Endothelial cell of umbilical vein (primary cell): ENCODE data around the gene SLC25A27. TPM values are rescaled to one million over a fixed set of nuclear protein-coding genes. Genes with fewer than 3 reads are reported as not detected.

Experiments used
- BruUV-seq: library from RNA; stranded (reverse); fragments of 400-500 nt; replicated peaks from 2 replicates; lab custom pipeline; 2021; lab: Mats Ljungman, UMichigan
- CTCF ChIA-PET: fragments of 300-600, 350-600 bp; sonication (Branson Sonifier 250); formaldehyde crosslinking; loops from one replicate; lab custom pipeline; 2021; ENCODE audit warnings: antibody characterized with exemption, inconsistent platforms; lab: Charles Lee
- POLR2A ChIA-PET: fragments of 300-600, 350-600 bp; sonication (Branson Sonifier 250); formaldehyde crosslinking; loops from one replicate; lab custom pipeline; 2021; ENCODE audit warnings: antibody characterized with exemption, inconsistent platforms; lab: Charles Lee
- DNase-seq: peaks from one replicate; pipeline ENCODE4 v3.0.0-alpha.2; 2011; ENCODE audit warnings: low read depth, low spot score
- FAIRE-seq: peaks from 2 replicates; lab custom pipeline; 2011; peaks lifted over from hg19 to GRCh38; lab: Jason Lieb, UNC
- H2AFZ ChIP-seq: 2 replicates; pipeline ENCODE4 v1.6.0; 2012; ENCODE audit warnings: low read depth, low read length, control low read depth, inconsistent platforms
- H3K27ac ChIP-seq: 2 replicates; pipeline ENCODE4 v1.5.1; 2011; ENCODE audit warnings: low read depth, mild to moderate bottlenecking, control low read depth, low read length, moderate library complexity; ENCODE audit not compliant: insufficient read depth
- H3K27me3 ChIP-seq, 2 experiments: 2 replicates each; pipeline versions ENCODE4 v1.6.0 to v1.6.1; 2011; ENCODE audit warnings: low read length in 2 of 2, mixed read lengths in 1 of 2; ENCODE audit not compliant: control insufficient read depth in 2 of 2, insufficient read depth in 2 of 2
- H3K36me3 ChIP-seq, 2 experiments: 2 replicates in 1 of 2; 3 replicates in 1 of 2; pipeline ENCODE4 v1.5.1; 2011; ENCODE audit warnings: low read length in 2 of 2, mild to moderate bottlenecking in 1 of 2, moderate library complexity in 1 of 2; ENCODE audit not compliant: control insufficient read depth in 2 of 2, insufficient read depth in 2 of 2; ENCODE audit errors: extremely low read depth in 1 of 2
- H3K4me1 ChIP-seq: 3 replicates; pipeline ENCODE4 v1.5.1; 2011; ENCODE audit warnings: mild to moderate bottlenecking, low read length; ENCODE audit not compliant: control insufficient read depth, insufficient read depth; ENCODE audit errors: extremely low read depth
- H3K4me2 ChIP-seq: 2 replicates; pipeline ENCODE4 v1.6.1; 2011; ENCODE audit warnings: low read length, control low read depth, mixed read lengths; ENCODE audit not compliant: insufficient read depth
- H3K4me3 ChIP-seq, 3 experiments: fragments of 200-600 bp in 1 of 3; sonication (generic), shearing (Covaris generic) in 1 of 3; replicated peaks in 1 of 3; 2 replicates each; pipeline ENCODE4 v1.5.1; 2011 to 2016; ENCODE audit warnings: control low read depth in 3 of 3, low read length in 3 of 3, mild to moderate bottlenecking in 2 of 3, inconsistent platforms in 1 of 3, low read depth in 1 of 3, moderate library complexity in 1 of 3; ENCODE audit not compliant: insufficient read depth in 1 of 3
- H3K79me2 ChIP-seq: 2 replicates; pipeline ENCODE4 v1.6.0; 2012; ENCODE audit warnings: low read length, inconsistent platforms; ENCODE audit not compliant: control insufficient read depth, insufficient read depth
- H3K9ac ChIP-seq: replicated peaks from 2 replicates; pipeline ENCODE3; 2011; ENCODE audit warnings: low read length, control low read depth; ENCODE audit not compliant: insufficient read depth; ENCODE audit errors: extremely low read depth
- H3K9me1 ChIP-seq: replicated peaks from 3 replicates; pipeline ENCODE4 v1.6.0; 2011; ENCODE audit warnings: mild to moderate bottlenecking, low read length; ENCODE audit not compliant: control insufficient read depth, insufficient read depth; ENCODE audit errors: extremely low read depth
- H3K9me3 ChIP-seq: replicated peaks from 2 replicates; pipeline ENCODE4 v1.5.1; 2012; ENCODE audit warnings: low read length, inconsistent platforms; ENCODE audit not compliant: control insufficient read depth, insufficient read depth
- H4K20me1 ChIP-seq: replicated peaks from 2 replicates; pipeline ENCODE3; 2011; ENCODE audit warnings: mild to moderate bottlenecking, low read length; ENCODE audit not compliant: control insufficient read depth, insufficient read depth; ENCODE audit errors: extremely low read depth
- CTCF ChIP-seq, 2 donors: IDR thresholded peaks; 1 replicate in 1 of 2; 2 replicates in 1 of 2; pipeline ENCODE4 v1.5.1; 2011; ENCODE audit warnings: low read length in 2 of 2, mild to moderate bottlenecking in 2 of 2, moderate library complexity in 2 of 2, control low read depth in 1 of 2, inconsistent platforms in 1 of 2, low read depth in 1 of 2; ENCODE audit not compliant: insufficient read depth in 1 of 2; ENCODE audit errors: extremely low read depth in 1 of 2
- EZH2 ChIP-seq: IDR thresholded peaks from 2 replicates; pipeline ENCODE4 v1.6.1; 2012; ENCODE audit warnings: borderline replicate concordance, low read depth, mild to moderate bottlenecking, moderate library complexity, low read length, inconsistent platforms; ENCODE audit not compliant: severe bottlenecking
- FOS ChIP-seq: IDR thresholded peaks from 2 replicates; pipeline ENCODE4 v1.6.1; 2011; ENCODE audit warnings: mild to moderate bottlenecking, low read length, moderate library complexity, borderline replicate concordance; ENCODE audit not compliant: insufficient read depth
- GATA2 ChIP-seq: IDR thresholded peaks from 2 replicates; pipeline ENCODE4 v1.7.0; 2011; ENCODE audit warnings: low read depth, mild to moderate bottlenecking, moderate library complexity, mixed read lengths, low read length; ENCODE audit not compliant: insufficient read length, insufficient read depth
- MAX ChIP-seq: IDR thresholded peaks from 2 replicates; pipeline ENCODE4 v1.6.1; 2011; ENCODE audit not compliant: insufficient read depth, insufficient read length
- MYC ChIP-seq: IDR thresholded peaks from one replicate; pipeline ENCODE4 v1.6.1; 2011; ENCODE audit warnings: mild to moderate bottlenecking, low read depth, low read length
- POLR2A ChIP-seq: IDR thresholded peaks from 2 replicates; pipeline ENCODE4 v1.6.1; 2012; ENCODE audit warnings: low read depth, mild to moderate bottlenecking, control low read depth, low read length
- POLR2AphosphoS5 ChIP-seq: IDR thresholded peaks from 2 replicates; pipeline ENCODE4 v1.6.1; 2012; ENCODE audit warnings: low read depth, mild to moderate bottlenecking, control low read depth, low read length, moderate library complexity; ENCODE audit not compliant: insufficient read depth
- dilution Hi-C: fragments of 300-500 bp; cut with MboI; formaldehyde crosslinking; loops from one replicate; pipeline ENCODE4 v1.15.0; 2019; ENCODE audit warnings: low sequenced_read_pairs; ENCODE audit not compliant: extremely low pct_ligation_motif_present
- intact Hi-C: fragments of 100-400 bp; cut with micrococcal nuclease; formaldehyde crosslinking; loops from one replicate; pipeline ENCODE4 v1.10.0; 2022
- polyA plus RNA-seq, 4 experiments: library from polyadenylated mRNA; depleted of rRNA in 3 of 4; stranded (reverse) in 3 of 4; unstranded in 1 of 4; fragments of >200 nt; gene quantifications; 2 replicates each; pipeline versions ENCODE4 v1.2.1 to v1.2.3, GENCODE V29; 2011 to 2012; ENCODE audit warnings: missing spikeins in 1 of 4
- total RNA-seq: library from RNA; stranded (reverse); gene quantifications from 2 replicates; pipeline ENCODE4 v1.2.3, GENCODE V29; 2021

The SLC25A27 gene
- total and polyA plus RNA-seq, 2 donors (not counting 3 experiments of a cell fraction or from before 2014, with no cell fraction given), result 3.3 to 4.0 TPM

- H3K4me3 ChIP-seq, result no peak overlapping the region
- H3K36me3 ChIP-seq, result no peaks in the 10 kb centered on the region
- H3K4me1 ChIP-seq, result no peaks in the 10 kb centered on the region
- no peaks in the 10 kb centered on the region for H4K20me1 ChIP-seq
- H3K9me1 ChIP-seq, result no peaks in the 10 kb centered on the region
- no peak for FAIRE-seq
- H3K79me2 ChIP-seq, result no peaks in the 10 kb centered on the region
- dilution Hi-C loops, result no loop called here
- no peak overlapping the region for H3K9ac ChIP-seq
- no peaks in the 10 kb centered on the region for H3K9me3 ChIP-seq
- H3K4me2 ChIP-seq, result no peak overlapping the region
- no TSS peak for BruUV-seq
- DNase-seq, result no peak
- ChIA-PET POLR2A (no interaction called here), CTCF (no interaction called here)
- H3K27me3 ChIP-seq, result peaks cover 1 to 2% of the 10 kb centered on the region in 2 experiments
- no peak overlapping the region for H3K27ac ChIP-seq
- intact Hi-C loops, result no loop called here
- H2AFZ ChIP-seq, result no peak overlapping the region
- TF ChIP-seq MYC (no peak), POLR2AphosphoS5 (no peak), GATA2 (no peak), EZH2 (no peak), CTCF (IDR thresholded peaks at IDR 0.05; ENCODE audit: extremely low read depth in 1 of 2, insufficient read depth in 1 of 2, low read depth in 1 of 2, low read length in 2 of 2) (no peak), POLR2A (no peak), FOS (peak; percentile 11), MAX (no peak)
Observed at GRCh38 chr6:46719099-46719498, 66.3 kb downstream of the SLC25A27 start.
